Esophagus (tissue), 2 donors: Measurements from ENCODE around the gene HBE1. TPM values are rescaled to one million over a fixed set of nuclear protein-coding genes. Genes with fewer than 3 reads are reported as not detected.
"Not testable (repeated sequence)": the region's sequence is repeated elsewhere in the genome, so short reads cannot be mapped to it uniquely, and the experiment has no call there.

Experiments
- H3K27ac ChIP-seq, 2 donors: one replicate each; pipeline ENCODE4 v1.5.1; 2013; ENCODE audit warnings: low read depth in 2 of 2, mild to moderate bottlenecking in 2 of 2, inconsistent platforms in 1 of 2, low read length in 1 of 2, moderate library complexity in 1 of 2
- H3K27me3 ChIP-seq, 2 donors: one replicate each; pipeline ENCODE4 v1.6.1; 2013; ENCODE audit warnings: low read length in 2 of 2, control low read depth in 1 of 2, mild to moderate bottlenecking in 1 of 2; ENCODE audit not compliant: insufficient read depth in 2 of 2, control insufficient read depth in 1 of 2
- H3K36me3 ChIP-seq, 2 donors: one replicate each; pipeline ENCODE4 v1.6.1; 2013; ENCODE audit warnings: low read length in 1 of 2; ENCODE audit not compliant: control insufficient read depth in 2 of 2, insufficient read depth in 2 of 2
- H3K4me1 ChIP-seq, 2 donors: one replicate each; pipeline ENCODE4 v1.6.1; 2013; ENCODE audit warnings: low read length in 1 of 2; ENCODE audit not compliant: control insufficient read depth in 2 of 2, insufficient read depth in 2 of 2
- H3K4me3 ChIP-seq, 2 donors: one replicate each; pipeline ENCODE4 v1.5.1; 2013; ENCODE audit warnings: low read length in 2 of 2, mild to moderate bottlenecking in 2 of 2, low read depth in 1 of 2, moderate library complexity in 1 of 2
- H3K9me3 ChIP-seq, 2 donors: one replicate each; pipeline ENCODE4 v1.6.1; 2013; ENCODE audit warnings: mild to moderate bottlenecking in 2 of 2, low read depth in 1 of 2, low read length in 1 of 2, moderate library complexity in 1 of 2; ENCODE audit not compliant: control insufficient read depth in 2 of 2, insufficient read depth in 1 of 2
- WGBS, 2 donors: extraction: QIAGEN DNeasy Blood & Tissue Kit; methylation state at CpG; one replicate each; pipeline ENCODE4 v1.1.7; 2013; 5-methylcytosine and 5-hydroxymethylcytosine counted together
- polyA plus RNA-seq, 2 donors: library from polyadenylated mRNA; stranded (reverse); fragments of 200-250 nt; gene quantifications; one replicate each; pipeline ENCODE4 v1.2.3, GENCODE V29; 2013
- donor health status: healthy with polysubstance abuse.
- donor health status: Bipolar disorder and iron deficiency.

HBE1 gene
- polyA plus RNA-seq, 2 donors: not detected

DNA sequence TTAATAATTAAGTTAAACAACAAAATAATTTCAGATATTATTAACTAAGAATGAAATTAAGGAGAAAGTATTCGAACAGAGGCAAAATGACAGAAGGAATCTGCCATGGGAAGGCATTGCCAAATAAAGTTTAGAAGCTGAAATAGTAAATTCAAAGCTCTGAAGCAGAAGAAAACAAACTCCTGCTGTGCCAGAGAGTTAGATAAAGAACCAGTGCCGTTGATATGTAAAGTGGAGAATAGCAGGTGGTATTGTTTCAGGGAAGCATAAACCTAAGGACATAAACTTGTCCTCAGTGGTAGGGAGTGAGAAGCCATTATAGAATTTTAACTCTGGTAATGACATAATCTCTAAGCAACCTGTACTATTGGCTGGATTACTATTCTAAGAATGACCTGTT is 12.4 kb downstream of the HBE1 start:
- Histone ChIP-seq H3K4me3 (no peak overlapping the region), H3K4me1 (no peaks in the 10 kb centered on the region), H3K27ac (no peak overlapping the region), H3K36me3 (no peaks in the 10 kb centered on the region), H3K9me3 (peaks cover 2 to 3% of the 10 kb centered on the region in 2 donors), H3K27me3 (no peaks in the 10 kb centered on the region)
- WGBS, 2 donors: 22 to 26% methylated on average over 2 of the region's 2 CpGs

GRCh38 chr11:5254646-5255413 is 14.9 kb downstream of the HBE1 start, which contains the start of gene HBG2:
TSS of gene HBG2 (minus strand) at chr11:5254781. CDS start at chr11:5254728, 53 bp downstream.
- not testable (repeated sequence) for H3K36me3 ChIP-seq, H3K4me3 ChIP-seq, H3K27ac ChIP-seq, H3K27me3 ChIP-seq, H3K4me1 ChIP-seq, H3K9me3 ChIP-seq
- 66 to 74% methylated on average over 4 of the region's 9 CpGs for WGBS, 2 donors

GRCh38 chr11:5254023-5254422 is 15.7 kb downstream of the HBE1 start:
- not testable (repeated sequence) for H3K9me3 ChIP-seq, H3K4me3 ChIP-seq, H3K27me3 ChIP-seq, H3K4me1 ChIP-seq, H3K36me3 ChIP-seq, H3K27ac ChIP-seq
- 62 to 75% methylated on average over 2 of the region's 2 CpGs for WGBS, 2 donors

DNA sequence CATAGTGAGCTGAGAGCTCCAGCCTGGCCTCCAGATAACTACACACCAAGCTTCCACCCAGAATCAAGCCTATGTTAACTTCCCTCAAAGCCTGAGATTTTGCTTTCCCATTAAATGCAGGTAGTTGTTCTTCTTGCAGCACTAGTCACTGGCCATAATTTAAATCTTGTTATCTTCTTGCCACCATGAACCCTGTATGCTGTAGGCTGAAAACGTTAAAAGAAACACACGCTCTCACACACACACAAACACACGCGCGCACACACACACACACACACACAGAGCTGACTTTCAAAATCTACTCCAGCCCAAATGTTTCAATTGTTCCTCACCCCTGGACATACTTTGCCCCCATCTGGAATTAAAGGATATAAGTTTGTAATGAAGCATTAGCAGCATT is 16.3 kb downstream of the HBE1 start:
- not testable (repeated sequence) for H3K36me3 ChIP-seq, H3K27ac ChIP-seq, H3K4me3 ChIP-seq, H3K4me1 ChIP-seq, H3K27me3 ChIP-seq, H3K9me3 ChIP-seq
- WGBS, 2 donors: 75 to 90% methylated on average over 5 of the region's 5 CpGs

DNA sequence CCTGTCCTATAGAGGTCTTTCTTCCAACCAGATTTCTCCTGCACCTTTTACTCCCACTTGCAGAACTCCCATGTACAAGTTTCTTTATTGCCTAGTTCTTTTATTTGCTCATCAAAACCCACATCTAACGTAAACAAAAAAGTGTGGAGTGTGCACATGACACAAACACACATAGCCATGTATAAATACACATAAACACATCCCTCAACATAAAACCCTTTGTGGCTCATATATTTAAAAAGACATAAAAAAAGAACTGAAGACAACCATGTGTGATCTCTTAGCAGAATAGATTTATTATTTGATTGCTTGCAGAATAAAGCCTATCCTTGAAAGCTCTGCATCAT is 16.9 kb downstream of the HBE1 start:
- no peaks in the 10 kb centered on the region for H3K36me3 ChIP-seq
- no peak overlapping the region for H3K27ac ChIP-seq
- 46 to 50% methylated on average over 1 of the region's 1 CpG for WGBS, 2 donors
- H3K27me3 ChIP-seq: no peaks in the 10 kb centered on the region
- H3K9me3 ChIP-seq: no peaks in the 10 kb centered on the region
- H3K4me1 ChIP-seq: no peaks in the 10 kb centered on the region
- H3K4me3 ChIP-seq: no peak overlapping the region

DNA sequence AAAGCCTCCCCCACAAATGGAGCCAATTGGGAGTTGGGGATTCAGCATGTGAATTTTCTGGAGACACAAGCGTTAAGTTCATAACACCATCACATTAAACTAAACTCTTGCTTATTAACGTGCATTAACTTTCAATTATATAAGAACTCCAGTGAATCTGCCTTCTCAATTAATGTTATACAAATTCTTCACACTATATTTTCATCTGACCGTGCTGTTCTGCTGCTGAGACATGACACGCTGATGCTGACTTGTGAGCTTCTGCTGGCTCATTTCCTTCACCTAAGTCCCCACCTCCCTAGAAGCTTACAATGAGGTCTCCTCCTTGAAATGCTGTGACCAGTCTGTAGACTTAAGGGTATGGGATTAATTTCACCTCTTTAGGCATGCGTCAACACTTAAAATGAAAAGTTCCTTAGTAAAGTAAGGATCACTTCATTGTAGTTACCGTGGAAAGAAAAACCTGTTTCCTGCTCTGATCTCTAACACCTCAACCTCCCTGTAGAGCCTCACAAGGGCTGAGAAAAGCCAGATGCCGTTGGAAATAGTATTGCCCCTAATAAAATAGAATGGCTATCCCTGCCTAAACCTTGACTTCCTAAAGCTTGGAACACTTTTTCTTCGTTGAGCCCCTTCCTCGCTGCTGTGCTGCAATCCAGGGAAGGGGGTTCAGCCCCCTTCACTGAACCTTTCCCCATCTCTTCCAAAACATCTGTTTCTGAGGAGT is 17.4 kb downstream of the HBE1 start:
- Histone ChIP-seq H3K9me3 (no peaks in the 10 kb centered on the region), H3K4me1 (no peaks in the 10 kb centered on the region), H3K27ac (no peak overlapping the region), H3K27me3 (no peaks in the 10 kb centered on the region), H3K36me3 (no peaks in the 10 kb centered on the region), H3K4me3 (no peak overlapping the region)
- 68 to 75% methylated on average over 9 of the region's 9 CpGs for WGBS, 2 donors

- H3K9me3 ChIP-seq: no peaks in the 10 kb centered on the region
- WGBS, 2 donors: 25 to 58% methylated on average over 2 of the region's 2 CpGs
- no peak overlapping the region for H3K27ac ChIP-seq
These were observed 18.0 kb downstream of the HBE1 start for GRCh38 chr11:5251746-5252145.

GRCh38 chr11:5250543-5251204 is 19.1 kb downstream of the HBE1 start:
- H3K4me1 ChIP-seq: no peaks in the 10 kb centered on the region
- WGBS, 2 donors: 84 to 87% methylated on average over 4 of the region's 4 CpGs
- no peaks in the 10 kb centered on the region for H3K27me3 ChIP-seq
- no peaks in the 10 kb centered on the region for H3K9me3 ChIP-seq
- no peak overlapping the region for H3K27ac ChIP-seq
- H3K36me3 ChIP-seq: no peaks in the 10 kb centered on the region
- H3K4me3 ChIP-seq: no peak overlapping the region

More at GRCh38 chr11:5251746-5252145, 18.0 kb downstream of the HBE1 start:
- H3K36me3 ChIP-seq: no peaks in the 10 kb centered on the region
- no peaks in the 10 kb centered on the region for H3K4me1 ChIP-seq
- H3K4me3 ChIP-seq: no peak overlapping the region
- H3K27me3 ChIP-seq: no peaks in the 10 kb centered on the region

DNA sequence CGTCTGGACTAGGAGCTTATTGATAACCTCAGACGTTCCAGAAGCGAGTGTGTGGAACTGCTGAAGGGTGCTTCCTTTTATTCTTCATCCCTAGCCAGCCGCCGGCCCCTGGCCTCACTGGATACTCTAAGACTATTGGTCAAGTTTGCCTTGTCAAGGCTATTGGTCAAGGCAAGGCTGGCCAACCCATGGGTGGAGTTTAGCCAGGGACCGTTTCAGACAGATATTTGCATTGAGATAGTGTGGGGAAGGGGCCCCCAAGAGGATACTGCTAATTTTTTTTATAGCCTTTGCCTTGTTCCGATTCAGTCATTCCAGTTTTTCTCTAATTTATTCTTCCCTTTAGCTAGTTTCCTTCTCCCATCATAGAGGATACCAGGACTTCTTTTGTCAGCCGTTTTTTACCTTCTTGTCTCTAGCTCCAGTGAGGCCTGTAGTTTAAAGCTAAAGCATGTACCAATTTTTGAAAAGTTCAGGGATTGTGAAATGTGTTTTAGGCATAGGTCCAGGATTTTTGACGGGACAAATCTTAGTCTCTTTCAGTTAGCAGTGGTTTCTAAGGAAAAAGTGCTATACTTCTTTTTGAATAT is 19.8 kb downstream of the HBE1 start, which contains the start of gene HBG1:
HBG1 (minus strand) TSS at position 51 of the 590 bp plus-strand sequence. CDS start 53 bp downstream, outside the sequence.
- H3K36me3 ChIP-seq, H3K27me3 ChIP-seq, H3K9me3 ChIP-seq, H3K27ac ChIP-seq, H3K4me1 ChIP-seq, H3K4me3 ChIP-seq: not testable (repeated sequence)
- WGBS, 2 donors: 67 to 82% methylated on average over 3 of the region's 9 CpGs
